ENCODE measurements around the gene DCXR.

DNA sequence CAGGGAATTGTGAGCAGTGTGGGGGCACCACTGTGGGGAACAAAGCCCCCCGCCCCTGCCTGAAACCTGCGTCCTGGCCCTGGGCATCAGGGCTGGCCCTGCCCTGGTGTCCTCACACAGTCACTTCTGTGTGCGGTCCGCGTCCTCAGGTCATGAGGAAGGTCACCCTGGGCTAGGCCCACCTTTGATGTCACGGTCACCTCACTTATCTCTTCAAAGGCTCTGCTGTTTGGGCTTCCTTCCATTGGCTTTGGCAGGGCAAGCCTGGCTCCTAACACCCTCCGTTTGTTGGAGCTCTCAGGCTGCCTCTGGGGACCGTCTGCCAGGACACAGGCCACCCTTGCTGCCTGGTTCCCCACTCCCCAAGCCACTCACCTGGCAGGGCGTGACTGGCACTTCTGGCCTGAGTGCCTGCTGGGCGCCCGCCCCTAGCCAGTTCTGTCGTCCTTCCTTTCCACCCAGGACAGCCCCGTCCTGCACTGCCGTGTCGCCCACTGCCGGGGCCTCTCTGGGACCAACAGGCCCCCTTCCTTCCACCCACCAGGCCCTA lies 23.6 kb downstream of the DCXR start:
- TF ChIP-seq, protein P1, sequence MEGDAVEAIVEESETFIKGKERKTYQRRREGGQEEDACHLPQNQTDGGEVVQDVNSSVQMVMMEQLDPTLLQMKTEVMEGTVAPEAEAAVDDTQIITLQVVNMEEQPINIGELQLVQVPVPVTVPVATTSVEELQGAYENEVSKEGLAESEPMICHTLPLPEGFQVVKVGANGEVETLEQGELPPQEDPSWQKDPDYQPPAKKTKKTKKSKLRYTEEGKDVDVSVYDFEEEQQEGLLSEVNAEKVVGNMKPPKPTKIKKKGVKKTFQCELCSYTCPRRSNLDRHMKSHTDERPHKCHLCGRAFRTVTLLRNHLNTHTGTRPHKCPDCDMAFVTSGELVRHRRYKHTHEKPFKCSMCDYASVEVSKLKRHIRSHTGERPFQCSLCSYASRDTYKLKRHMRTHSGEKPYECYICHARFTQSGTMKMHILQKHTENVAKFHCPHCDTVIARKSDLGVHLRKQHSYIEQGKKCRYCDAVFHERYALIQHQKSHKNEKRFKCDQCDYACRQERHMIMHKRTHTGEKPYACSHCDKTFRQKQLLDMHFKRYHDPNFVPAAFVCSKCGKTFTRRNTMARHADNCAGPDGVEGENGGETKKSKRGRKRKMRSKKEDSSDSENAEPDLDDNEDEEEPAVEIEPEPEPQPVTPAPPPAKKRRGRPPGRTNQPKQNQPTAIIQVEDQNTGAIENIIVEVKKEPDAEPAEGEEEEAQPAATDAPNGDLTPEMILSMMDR (tag by site-specific recombination; IDR thresholded peaks at IDR 0.05) = no peak
- TF ChIP-seq, protein P2, sequence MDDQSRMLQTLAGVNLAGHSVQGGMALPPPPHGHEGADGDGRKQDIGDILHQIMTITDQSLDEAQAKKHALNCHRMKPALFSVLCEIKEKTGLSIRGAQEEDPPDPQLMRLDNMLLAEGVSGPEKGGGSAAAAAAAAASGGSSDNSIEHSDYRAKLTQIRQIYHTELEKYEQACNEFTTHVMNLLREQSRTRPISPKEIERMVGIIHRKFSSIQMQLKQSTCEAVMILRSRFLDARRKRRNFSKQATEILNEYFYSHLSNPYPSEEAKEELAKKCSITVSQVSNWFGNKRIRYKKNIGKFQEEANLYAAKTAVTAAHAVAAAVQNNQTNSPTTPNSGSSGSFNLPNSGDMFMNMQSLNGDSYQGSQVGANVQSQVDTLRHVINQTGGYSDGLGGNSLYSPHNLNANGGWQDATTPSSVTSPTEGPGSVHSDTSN (CRISPR knock-in tag; IDR thresholded peaks at IDR 0.05) = no peak
- no peak for TF ChIP-seq MYNN (tag by site-specific recombination; IDR thresholded peaks at IDR 0.05; ENCODE audit: borderline replicate concordance)
